GM23248 (cell line): ENCODE measurements around the gene CBX3.

Source experiments
- EZH2 ChIP-seq: fragments of 200-600 bp; sonication (generic); IDR thresholded peaks from 2 replicates; pipeline ENCODE4 v1.6.1; 2018; ENCODE audit warnings: antibody characterized with exemption, mild to moderate bottlenecking; ENCODE audit not compliant: insufficient read depth, poor library complexity, severe bottlenecking
- EZH2phosphoT487 ChIP-seq: fragments of 200-600 bp; sonication (generic); IDR thresholded peaks from 2 replicates; pipeline ENCODE4 v1.6.1; 2018; ENCODE audit warnings: antibody characterized with exemption, moderate library complexity, mild to moderate bottlenecking, low read depth; ENCODE audit not compliant: insufficient read depth

GRCh38 chr7:26188206-26188956 lies 13.2 kb upstream of the CBX3 start:
- TF ChIP-seq EZH2, result no peak
- no peak for TF ChIP-seq EZH2phosphoT487
